Parathyroid adenoma (tissue), 2 donors: ENCODE data around the gene CAMK1D.

Experiments used
- H2AFZ ChIP-seq: fragments of 300-600 bp; sonication (generic); one replicate; pipeline ENCODE4 v1.7.0; 2017; ENCODE audit warnings: antibody characterized with exemption, mild to moderate bottlenecking
- H3K27ac ChIP-seq: fragments of 300-600 bp; sonication (generic); one replicate; pipeline ENCODE4 v1.7.0; 2017
- H3K27me3 ChIP-seq: fragments of 300-600 bp; sonication (generic); one replicate; pipeline ENCODE4 v1.7.0; 2017; ENCODE audit warnings: low read length; ENCODE audit not compliant: control insufficient read depth, insufficient read depth
- H3K36me3 ChIP-seq: fragments of 300-600 bp; sonication (generic); one replicate; pipeline ENCODE4 v1.7.0; 2017; ENCODE audit warnings: low read length; ENCODE audit not compliant: control insufficient read depth, insufficient read depth
- H3K4me1 ChIP-seq: fragments of 300-600 bp; sonication (generic); one replicate; pipeline ENCODE4 v1.7.0; 2017; ENCODE audit warnings: control low read depth
- H3K4me2 ChIP-seq: fragments of 300-600 bp; sonication (generic); one replicate; pipeline ENCODE4 v1.7.0; 2017; ENCODE audit warnings: low read length
- H3K4me3 ChIP-seq: fragments of 300-600 bp; sonication (generic); one replicate; pipeline ENCODE4 v1.7.0; 2017; ENCODE audit warnings: low read depth, low read length
- H3K79me2 ChIP-seq: fragments of 300-600 bp; sonication (generic); one replicate; pipeline ENCODE4 v1.7.0; 2017; ENCODE audit warnings: control low read depth
- H3K9ac ChIP-seq: fragments of 300-600 bp; sonication (generic); one replicate; pipeline ENCODE4 v1.7.0; 2017; ENCODE audit warnings: mild to moderate bottlenecking
- H3K9me3 ChIP-seq: fragments of 300-600 bp; sonication (generic); one replicate; pipeline ENCODE4 v1.7.0; 2017; ENCODE audit warnings: low read length; ENCODE audit not compliant: control insufficient read depth
- TF ChIP-seq, protein P1 (sequence below): fragments of 300-600 bp; sonication (generic); IDR thresholded peaks from one replicate; pipeline ENCODE4 v1.7.0; 2017; ENCODE audit warnings: antibody characterized with exemption, mild to moderate bottlenecking
- donor health status: primary hyperparathyroidism.

CAMK1D gene

DNA sequence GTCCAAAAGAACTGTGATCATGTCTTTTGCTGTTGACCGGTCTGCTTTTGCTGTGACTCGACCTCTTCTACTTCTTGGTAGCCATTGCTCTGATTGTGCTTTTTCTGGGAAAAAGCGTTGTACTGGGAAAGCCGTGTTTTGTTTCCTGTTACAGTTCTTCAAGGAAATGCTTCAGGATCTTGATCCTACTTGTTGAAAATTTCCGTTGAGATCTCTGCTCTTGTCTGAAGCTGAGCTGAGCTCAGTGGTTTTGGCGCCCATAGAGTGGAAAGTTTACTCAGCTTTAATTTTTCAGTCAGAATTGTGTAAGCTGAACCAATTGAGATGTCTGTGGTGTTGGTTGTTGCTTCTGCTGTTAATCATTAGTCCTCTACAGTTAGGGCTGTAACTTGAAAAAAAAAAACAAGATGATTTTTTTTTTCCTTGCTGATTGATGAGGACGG, 349.9 kb downstream of the CAMK1D start:
- Histone ChIP-seq H3K9me3 (no peaks in the 10 kb centered on the region), H3K27me3 (no peaks in the 10 kb centered on the region), H3K4me3 (no peak overlapping the region), H3K79me2 (no peaks in the 10 kb centered on the region), H3K9ac (no peak overlapping the region), H3K27ac (peak overlapping the region; percentile 55), H3K36me3 (no peaks in the 10 kb centered on the region), H2AFZ (no peak overlapping the region), H3K4me1 (no peaks in the 10 kb centered on the region), H3K4me2 (no peak overlapping the region)
- TF ChIP-seq, protein P1, sequence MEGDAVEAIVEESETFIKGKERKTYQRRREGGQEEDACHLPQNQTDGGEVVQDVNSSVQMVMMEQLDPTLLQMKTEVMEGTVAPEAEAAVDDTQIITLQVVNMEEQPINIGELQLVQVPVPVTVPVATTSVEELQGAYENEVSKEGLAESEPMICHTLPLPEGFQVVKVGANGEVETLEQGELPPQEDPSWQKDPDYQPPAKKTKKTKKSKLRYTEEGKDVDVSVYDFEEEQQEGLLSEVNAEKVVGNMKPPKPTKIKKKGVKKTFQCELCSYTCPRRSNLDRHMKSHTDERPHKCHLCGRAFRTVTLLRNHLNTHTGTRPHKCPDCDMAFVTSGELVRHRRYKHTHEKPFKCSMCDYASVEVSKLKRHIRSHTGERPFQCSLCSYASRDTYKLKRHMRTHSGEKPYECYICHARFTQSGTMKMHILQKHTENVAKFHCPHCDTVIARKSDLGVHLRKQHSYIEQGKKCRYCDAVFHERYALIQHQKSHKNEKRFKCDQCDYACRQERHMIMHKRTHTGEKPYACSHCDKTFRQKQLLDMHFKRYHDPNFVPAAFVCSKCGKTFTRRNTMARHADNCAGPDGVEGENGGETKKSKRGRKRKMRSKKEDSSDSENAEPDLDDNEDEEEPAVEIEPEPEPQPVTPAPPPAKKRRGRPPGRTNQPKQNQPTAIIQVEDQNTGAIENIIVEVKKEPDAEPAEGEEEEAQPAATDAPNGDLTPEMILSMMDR: no peak

DNA sequence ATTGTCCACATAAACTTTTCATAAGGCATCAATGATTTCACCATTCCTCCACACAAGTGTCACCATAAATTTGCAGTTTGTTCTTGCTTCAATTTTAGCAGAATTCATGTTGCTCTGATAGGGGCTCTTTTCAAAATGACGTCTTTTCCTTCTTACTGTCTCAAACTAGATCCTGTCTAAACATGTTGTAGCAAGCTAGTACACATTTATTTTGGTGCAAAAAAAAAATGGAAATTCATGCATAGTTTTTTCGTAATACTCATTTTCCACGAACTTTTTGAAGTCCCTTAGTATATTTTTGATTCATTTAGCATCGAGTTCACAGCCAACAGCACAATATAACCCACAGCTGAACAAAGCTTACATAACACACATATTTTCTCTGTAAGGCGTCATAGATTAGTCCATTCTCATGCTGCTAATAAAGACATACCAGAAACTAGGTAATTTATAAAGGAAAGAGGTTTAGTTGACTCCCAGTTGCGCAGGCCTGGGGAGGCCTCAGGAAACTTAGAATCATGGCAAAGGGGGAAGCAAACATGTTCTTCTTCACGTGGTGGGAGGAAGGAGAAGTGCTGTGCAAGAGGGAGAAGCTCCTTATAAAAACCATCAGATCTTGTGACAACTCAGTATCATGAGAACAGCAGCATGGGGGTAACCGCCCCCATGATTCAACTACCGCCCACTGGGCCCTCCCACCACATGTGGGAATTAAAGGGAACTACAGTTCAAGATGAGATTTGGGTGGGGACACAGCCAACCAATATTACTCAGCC, 350.6 kb downstream of the CAMK1D start:
- no peak overlapping the region for H2AFZ ChIP-seq
- no peak overlapping the region for H3K4me3 ChIP-seq
- no peaks in the 10 kb centered on the region for H3K9me3 ChIP-seq
- no peak overlapping the region for H3K4me2 ChIP-seq
- no peak overlapping the region for H3K27ac ChIP-seq
- H3K9ac ChIP-seq: no peak overlapping the region
- H3K27me3 ChIP-seq: no peaks in the 10 kb centered on the region
- TF ChIP-seq, protein P1: no peak
- no peaks in the 10 kb centered on the region for H3K36me3 ChIP-seq
- no peaks in the 10 kb centered on the region for H3K4me1 ChIP-seq
- no peaks in the 10 kb centered on the region for H3K79me2 ChIP-seq

DNA sequence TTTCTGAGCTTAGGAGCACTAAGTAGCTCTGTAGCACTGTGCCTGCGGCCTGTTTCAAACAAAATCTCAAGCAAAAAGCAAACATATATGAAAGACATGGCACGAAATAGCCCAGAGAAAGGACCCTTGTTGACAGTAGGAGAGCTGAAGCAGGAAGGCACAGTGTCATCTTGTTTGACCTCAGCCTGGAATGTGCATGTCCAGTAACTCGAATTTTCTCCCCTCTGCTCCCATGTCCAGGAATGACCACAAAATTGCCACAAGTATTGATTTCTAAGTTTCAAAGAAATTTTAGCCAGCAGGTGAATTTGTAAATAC, 351.2 kb downstream of the CAMK1D start:
- no peaks in the 10 kb centered on the region for H3K79me2 ChIP-seq
- H3K36me3 ChIP-seq: no peaks in the 10 kb centered on the region
- H3K9me3 ChIP-seq: no peaks in the 10 kb centered on the region
- TF ChIP-seq, protein P1: no peak
- H3K4me2 ChIP-seq: no peak overlapping the region
- H3K4me1 ChIP-seq: no peaks in the 10 kb centered on the region
- no peak overlapping the region for H2AFZ ChIP-seq
- no peak overlapping the region for H3K9ac ChIP-seq
- H3K27ac ChIP-seq: no peak overlapping the region
- H3K27me3 ChIP-seq: no peaks in the 10 kb centered on the region
- H3K4me3 ChIP-seq: no peak overlapping the region

DNA sequence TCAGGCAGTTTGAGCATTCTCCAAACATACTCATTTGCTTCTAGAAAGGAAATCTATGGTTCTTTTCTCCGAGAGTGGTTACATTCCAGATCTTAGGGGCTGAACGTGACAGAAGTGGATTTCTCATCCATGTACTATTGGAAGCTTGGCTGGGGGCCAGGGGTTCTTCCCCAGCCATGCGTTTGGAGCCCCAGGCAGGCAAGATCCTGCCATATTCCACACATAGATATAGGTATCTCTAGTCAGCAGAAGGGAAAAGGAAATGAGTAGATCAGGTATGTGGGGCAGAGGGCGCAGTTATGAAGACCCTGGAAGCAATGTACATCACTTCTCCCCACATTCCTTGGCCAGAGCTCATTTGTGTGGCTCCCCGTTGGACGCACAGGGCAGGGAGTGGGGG, 352.3 kb downstream of the CAMK1D start:
- Histone ChIP-seq H3K36me3 (no peaks in the 10 kb centered on the region), H3K4me3 (no peak overlapping the region), H3K79me2 (no peaks in the 10 kb centered on the region), H3K27ac (no peak overlapping the region), H3K9me3 (no peaks in the 10 kb centered on the region), H3K4me1 (no peaks in the 10 kb centered on the region), H2AFZ (no peak overlapping the region), H3K27me3 (no peaks in the 10 kb centered on the region), H3K4me2 (no peak overlapping the region), H3K9ac (no peak overlapping the region)
- TF ChIP-seq, protein P1: no peak

DNA sequence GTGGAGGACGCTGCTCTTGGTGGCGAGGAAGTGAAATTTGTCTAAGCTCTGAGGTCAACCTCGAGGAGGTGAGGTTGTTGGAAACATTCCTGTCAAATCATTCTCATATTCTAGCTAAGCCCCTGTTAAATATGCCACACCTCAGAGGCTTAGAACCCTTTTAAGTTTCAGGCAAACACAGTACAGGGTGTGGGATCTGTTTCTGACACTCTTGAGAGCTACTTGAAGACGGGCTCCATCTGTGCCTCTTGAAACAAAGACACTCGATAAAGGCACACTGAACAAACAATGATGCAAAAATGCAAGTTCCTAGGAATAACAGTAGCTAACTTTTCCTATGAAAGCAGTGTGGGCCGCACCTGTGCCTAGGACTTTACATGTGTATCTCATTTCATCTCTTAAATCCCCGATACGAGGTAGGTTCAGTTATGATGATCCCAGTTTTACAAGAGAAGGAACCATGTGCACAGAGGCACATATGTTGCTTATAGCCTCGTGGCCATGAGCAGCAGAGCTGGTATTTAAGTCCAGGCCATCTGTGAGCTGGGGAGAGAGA, 352.9 kb downstream of the CAMK1D start:
- Histone ChIP-seq H3K79me2 (no peaks in the 10 kb centered on the region), H3K9me3 (no peaks in the 10 kb centered on the region), H3K27me3 (no peaks in the 10 kb centered on the region), H3K36me3 (no peaks in the 10 kb centered on the region), H3K4me1 (no peaks in the 10 kb centered on the region), H3K27ac (no peak overlapping the region), H2AFZ (no peak overlapping the region), H3K4me3 (no peak overlapping the region), H3K4me2 (no peak overlapping the region), H3K9ac (no peak overlapping the region)
- TF ChIP-seq, protein P1: no peak
